HG03139 (cell line): ENCODE results near the gene SMTNL2.

Experiments
- ATAC-seq: cut with Tn5 transposase; IDR thresholded peaks from one replicate; pipeline ENCODE4 v1.9.1; 2021; ENCODE audit not compliant: unreplicated experiment

SMTNL2 gene

DNA sequence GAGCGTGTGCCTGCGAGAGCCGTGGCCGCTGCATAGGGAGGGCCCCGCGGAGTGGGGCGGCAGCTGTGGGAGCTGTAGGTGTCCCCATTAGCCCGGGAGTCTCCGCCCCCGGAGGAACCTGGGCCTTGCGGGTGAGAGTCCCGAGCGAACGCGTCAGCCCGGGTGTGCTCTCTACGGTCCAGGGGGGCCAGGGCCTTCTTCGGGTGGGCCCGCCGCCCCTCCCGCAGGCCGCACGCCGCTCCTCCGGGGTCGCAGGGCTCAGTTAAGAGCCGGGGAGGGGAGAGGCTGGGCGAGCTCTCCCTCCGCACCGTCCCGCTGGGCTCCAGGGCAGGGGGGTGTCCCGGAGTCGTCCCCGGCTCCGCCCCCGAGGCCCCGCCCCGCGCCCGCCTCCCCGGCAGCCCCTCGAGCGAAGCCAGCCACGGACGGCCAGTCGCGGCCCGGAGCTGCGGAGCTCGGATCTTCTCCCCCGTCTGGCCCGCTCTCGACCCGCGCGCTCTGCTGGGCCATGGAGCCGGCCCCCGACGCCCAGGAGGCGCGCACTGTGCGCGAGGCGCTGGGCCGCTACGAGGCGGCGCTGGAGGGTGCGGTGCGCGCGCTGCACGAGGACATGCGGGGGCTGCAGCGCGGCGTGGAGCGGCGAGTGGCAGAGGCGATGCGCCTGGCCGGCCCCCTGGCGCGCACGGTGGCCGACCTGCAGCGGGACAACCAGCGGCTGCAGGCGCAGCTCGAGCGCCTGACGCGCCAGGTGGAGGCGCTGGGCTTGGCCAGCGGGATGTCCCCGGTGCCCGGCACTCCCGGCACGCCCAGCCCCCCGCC is at the start of gene SMTNL2:
TSS of gene SMTNL2 (plus strand) at position 429 of the 816 bp plus-strand sequence. CDS start at position 506, 77 bp downstream.
- no peak for ATAC-seq

DNA sequence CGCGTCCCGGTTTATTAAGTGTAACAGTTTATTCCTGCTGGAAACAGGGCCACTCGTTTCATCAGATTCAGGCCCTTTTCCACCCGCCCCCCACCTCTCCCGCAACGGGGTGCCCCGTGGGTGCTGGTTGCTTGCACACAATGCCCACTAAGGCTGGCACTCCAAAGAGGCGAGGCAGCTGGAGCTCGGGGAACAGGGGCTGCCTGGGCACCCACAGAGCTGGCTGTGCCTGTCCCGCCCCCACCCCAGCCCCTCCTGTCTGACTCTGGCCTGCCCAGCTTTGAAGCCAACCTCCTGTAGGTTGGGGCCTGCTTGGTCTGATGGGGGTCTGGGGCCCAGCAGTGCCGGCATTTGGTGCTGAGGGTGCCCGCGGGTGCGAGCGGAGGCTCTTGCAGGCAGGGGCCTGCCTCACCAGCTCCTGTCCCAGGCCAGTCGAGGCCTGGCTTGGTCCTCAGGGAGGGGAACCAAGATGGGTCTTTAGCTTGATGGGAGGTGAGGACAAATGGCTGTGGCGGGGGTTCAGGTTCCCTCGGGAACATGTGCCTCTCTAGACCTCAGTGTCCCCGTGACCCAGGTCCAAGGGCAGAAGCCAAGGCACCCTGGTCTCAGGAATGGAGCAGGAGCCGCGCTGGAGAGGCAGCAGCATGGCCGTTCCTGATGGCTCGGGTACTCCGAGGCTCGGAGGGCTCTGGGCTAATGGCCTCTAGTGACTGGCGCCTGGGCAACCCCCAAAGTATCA is 49.2 kb upstream of the SMTNL2 start:
- no peak for ATAC-seq

DNA sequence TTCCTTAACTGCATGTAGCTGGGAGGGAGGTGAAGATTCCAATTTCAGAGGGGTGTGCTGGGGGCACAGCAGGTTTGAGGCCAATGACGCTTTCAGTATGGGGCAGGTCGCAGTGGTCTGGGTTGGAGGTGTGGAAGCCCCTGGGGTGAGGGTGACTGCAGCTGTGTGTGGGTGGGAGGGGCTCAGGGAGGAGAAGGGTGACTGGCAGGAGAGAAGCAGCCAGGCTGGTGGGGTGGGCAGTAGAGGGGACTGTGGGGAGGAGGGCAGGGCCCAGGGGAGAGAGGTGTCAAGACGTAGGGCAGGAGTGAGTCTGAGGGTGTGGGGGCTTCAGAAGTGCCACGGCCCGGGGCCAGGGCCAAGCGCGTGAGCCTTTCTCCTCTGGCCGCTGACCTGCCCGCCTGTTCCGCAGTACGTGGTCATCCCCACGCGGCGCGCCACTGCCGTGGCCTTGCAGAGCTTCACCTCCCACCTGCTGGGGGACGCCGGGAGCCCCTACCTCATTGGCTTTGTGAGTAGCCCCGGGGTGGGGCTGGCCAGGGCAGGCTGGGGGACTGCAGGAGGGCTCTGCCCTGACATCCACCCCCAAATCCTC is 48.6 kb upstream of the SMTNL2 start:
- ATAC-seq: no peak

DNA sequence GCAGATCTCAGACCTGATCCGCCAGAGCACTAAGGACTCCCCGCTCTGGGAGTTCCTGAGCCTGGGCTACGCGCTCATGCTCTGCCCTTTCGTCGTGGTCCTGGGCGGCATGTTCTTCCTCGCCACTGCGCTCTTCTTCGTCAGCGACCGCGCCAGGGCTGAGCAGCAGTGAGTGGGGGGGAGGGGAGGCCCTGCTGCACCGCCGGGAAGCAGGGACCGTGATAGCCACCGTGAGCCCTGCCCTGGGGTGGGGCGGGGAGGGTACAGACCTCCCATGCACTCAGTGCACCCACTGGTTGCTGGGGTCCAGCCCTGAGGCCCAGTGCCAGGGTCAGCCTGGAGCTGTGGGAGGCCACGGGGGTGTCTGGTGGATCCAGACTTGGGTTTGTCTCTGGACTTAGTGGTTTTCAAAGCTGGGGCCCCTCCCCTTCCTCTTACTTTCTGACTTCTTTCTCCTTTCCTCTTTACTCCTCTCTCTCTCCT is 48.0 kb upstream of the SMTNL2 start:
- no peak for ATAC-seq

DNA sequence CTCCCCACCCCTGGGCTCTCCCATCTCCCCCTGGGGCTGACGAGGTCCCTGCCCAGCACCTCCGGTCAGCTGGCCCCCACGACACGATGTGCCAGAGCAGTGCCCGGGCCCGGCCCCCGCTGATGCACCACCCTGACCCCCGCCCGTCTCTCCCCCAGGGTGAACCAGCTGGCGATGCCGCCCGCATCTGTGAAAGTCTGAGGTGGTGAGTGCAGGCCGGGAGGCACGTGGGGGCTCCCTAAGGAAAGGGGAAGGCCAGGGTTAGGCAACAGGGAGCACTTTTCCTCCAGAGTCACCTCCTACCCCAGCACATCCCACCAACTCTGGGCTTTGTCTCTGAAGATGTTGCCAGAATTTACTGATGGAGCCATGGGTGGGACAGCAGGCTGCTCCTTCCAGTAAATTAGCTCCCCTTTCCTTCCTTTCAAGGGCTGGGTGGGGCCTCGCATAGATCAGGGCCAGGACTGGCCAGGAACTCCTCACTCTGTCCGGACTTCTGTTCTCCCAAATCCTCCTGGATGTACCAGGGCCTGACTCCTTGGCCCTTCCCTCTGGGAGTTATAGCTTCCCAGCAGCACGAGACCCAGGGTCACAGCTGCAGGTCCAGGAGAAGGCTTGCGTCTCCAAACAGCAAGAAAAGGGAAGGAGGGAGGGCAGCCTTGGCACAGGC is 47.5 kb upstream of the SMTNL2 start:
- ATAC-seq: no peak

DNA sequence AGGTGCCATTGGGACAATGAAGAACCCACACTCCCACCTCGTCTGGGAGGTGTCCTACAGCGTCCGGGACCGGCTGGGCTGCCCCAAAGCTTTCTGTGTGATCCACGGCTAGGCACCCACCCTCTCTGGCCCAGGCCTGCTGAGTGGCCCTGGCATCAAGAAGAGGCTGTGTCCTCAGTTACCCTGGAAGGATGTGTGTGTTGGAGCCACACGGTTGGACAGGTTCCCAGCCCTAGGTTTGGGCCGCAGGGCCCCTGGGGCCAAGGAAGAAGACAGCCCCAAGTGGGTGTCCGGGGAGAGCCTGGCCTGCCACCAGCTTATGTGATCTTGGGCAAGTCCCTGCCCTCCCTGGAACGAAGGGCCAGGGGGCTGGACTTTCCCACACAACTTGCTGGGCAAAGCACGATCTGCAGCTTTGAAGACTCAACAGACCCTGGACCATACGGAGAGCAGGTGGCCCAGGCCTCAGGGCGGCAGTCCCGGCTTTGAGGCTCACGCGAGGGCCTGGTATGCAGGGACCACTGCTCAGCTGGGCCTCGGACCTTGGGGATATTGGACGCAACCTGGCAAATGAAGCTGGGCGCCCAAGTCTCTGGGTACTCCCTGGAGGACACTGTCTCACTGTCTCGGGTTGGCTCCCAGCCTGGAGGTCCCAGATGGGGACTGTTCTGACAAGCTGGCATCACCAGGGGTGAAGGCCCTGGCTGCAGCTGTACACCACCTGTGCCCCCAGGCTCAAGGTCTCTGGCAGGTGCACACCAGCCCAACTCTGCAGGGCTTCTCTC is 46.7 kb upstream of the SMTNL2 start:
- no peak for ATAC-seq

DNA sequence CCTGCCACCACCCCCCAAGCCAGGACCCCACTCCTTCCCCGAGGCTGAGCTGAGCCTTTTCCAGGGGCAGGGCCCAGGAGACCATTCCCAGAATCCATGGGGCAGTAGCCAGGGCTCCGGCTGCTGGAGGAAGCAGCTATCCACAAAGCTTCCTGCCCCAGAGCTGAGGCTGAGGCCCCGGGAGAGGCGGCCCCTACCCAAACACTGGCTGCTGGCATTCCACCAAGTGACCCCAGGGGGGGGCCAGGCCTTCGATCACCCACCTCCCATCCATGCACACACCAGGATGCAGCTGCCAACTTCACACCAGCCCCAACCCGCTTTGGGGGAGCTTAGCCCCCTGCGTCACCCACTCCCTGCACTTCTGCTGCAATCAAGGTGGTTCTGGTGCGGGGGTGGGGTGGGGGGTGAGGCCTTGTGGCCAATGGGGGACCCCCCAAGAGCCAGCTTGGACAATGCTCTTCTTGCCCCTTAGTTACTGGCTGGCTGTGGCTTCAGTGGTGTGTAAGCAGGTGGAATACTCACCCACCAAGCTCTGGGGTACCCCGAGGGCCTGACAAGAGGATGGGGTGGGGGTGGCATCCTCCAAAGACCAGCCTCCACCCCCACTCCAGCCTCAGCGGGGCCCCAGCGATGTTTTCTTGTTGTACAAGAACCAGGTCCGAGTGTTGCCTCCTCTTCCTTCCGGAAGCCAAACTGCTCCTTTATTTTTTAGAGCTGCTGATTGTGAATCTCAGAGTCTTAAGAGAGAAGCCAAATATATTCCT is 45.9 kb upstream of the SMTNL2 start:
- no peak for ATAC-seq

DNA sequence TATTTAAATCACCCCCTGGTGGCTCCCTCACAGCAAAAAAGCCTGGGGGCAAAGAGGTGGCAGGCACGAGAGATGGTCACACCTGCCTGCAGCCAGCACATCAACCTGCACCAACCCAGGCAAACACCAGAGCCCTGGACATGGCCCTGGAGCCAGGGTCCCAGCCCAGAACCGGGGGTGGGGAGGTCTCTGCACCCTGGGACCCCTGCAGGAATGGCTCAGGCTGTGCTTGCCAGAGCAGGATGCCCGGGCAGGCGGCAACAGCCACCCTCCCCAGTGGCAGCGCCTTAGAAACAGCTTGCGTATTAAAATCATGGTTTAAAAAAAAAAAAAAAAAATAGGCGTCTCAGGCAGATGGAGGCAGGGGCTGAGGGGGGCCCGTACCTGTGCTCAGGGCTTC is 45.3 kb upstream of the SMTNL2 start:
- ATAC-seq: no peak

DNA sequence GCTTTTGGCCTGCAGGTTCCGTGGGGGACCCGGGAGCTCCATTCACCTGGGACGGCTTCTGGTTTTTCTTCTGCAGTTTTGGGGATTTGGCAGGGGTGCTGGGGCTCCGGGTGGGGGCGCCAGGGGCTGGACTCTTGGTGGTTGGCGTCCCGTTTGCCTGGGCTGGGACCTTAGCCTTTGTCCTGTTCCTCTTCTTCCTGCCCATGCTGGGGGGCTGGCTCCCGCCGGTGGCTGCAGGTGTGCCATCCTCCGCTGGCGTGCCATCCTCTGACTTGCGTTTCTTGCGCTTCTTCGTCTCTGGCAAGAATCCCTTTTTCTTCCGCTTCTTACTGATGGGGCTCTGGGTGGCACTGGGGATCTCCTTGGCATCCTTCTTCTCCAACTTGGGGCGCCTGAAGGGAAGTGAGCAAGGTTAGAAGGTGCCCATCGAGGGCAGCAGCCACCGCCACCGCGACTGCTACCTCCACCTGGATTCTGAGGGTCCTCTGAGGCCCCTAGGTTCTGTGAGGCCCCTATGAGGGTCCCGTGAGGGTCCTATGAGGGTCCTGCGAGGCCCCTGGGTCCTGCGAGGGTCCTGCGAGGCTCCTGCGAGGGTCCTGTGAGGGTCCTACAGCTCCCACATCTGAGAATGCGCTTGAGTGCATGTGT is 44.6 kb upstream of the SMTNL2 start:
- no peak for ATAC-seq

DNA sequence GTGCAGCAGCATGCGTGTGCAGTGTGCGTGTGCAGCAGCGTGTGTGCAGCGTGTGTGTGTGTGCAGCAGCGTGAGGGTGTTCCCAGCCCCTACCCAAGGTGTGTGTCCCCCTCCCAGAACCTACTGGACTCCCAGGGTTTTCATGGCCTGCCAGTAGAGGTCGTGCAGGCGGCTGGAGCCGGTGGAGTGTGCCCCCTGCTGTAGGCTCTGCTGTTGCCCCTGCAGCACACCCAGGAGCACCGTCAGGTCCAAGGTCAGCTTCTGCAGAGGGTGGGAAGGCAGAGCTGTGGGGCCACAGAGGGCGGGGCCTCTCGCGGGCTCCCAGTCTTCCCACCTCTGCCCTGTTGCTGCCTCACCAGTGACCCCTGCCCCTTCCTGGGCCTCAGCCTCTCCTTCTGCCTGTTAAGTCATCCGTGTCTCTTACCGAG is 44.1 kb upstream of the SMTNL2 start:
- ATAC-seq: no peak

DNA sequence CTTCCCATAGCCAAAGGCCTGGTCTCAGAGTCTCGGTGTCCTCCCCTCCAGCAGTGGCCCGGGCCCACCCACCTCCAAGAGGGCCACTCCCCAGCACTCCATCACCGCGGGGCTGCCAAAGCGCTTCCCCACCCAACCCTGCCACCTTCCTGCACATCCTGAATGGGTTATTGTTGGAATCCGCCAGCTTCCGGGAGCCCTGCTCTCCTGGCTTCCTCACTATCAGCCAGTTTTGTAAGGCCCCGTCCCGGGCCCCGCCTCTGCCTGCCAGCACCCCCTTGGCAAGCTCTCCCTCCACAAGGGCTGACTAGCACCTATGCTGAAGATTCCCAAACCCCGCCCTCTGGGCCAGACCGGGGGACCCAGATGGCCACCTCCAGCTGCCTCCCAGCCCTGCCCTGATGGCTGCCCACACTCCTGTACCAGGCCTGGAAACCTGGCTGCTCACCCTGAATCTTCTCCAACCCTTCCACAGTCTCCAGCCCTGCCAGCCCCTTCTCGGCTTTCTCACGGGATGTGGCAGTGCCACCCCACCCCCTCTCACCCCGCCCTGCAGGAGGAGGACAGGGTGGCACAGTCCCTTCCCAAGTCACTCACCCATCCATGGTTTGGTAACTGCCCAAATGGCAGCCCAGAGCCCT is 43.5 kb upstream of the SMTNL2 start:
- no peak for ATAC-seq

DNA sequence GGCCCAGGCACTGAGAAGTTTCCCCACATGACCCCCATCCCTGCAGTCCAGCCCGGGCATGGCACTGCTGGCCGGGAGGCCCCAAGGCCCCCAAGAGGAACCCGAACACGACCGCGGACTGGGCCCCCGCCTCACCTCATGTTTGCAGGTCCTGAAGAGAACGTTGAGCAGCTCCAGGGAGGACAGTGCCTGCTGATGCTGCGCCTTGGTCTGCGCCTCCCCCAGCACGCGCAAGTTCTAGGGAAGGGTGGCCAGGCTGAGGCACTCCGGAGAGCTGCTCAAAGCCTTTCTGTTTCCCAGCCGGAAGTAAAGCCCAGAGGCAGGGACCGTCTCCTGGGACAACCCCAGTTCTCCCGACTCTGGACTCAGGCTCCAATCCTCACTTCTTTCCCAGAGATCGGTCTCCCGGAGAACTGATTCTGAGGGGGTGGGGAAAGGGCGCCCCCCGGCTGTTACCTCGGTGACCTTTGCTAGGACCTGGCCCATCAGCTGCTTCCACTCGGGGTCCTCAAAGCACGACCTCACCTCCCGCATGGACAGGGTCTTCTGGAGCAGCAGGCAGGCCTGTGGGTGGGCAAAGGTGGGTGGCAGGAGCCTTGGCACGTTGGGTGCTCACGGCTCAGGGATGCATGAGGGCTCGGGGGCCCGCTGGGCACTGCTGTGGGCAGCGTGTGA is 42.9 kb upstream of the SMTNL2 start:
- ATAC-seq: no peak

DNA sequence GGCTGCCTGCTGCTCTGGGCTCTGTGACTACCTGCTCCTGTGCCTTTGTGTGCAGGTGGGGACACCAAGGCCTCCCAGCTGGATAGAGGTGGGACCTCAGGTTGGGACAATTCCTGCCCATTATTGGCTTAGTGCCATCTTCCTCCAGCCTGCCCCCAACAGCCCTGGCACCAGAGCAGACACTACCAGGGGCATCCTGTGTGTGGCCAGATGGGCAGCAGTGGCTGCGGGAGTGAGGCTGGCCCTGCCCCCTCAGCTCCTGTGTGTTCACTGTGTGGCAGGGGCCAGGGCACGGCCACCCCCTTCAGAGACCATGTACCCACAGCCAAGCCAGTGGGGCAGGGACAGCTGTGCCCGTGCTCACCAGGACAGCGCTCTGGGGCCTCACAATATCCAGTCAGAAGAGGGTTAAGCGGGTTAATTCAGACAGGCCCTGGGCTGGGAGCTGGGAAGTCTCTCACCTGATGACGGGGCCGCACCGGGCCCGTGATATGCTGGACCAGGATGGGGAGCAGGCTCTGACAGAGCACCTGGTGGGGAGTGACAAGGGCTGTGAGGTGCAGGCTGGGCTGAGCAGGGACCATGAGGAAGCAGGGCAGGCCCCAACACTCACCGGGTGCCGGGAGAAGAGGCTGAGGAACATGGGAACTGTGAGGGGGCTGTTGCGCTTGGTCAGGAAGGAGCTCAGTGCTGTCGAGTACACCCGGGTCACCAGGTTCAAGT is 42.2 kb upstream of the SMTNL2 start:
- no peak for ATAC-seq

DNA sequence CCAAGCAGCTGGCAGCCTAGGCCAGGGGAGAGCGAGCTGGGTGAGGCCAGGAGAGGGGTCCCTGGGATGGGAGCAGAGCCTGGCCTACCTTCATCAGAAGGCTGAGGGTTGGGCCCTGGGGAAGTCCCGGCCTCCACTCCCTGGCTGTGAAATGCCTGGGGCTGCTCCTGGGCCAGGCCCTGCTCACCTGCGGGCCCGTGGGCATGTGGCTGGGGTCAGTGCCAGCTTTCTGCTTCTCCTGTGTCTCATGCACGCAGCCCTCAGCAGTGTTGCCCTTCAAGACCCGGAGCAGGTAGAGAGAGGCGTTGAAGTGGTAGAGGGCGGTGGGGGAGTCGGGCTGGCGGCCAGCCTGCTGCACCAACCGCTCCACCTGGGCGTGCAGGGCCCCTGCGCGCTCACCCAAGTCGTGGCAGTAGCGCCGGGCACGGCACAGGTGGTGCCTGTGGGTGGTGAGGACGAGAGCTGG is 41.6 kb upstream of the SMTNL2 start:
- no peak for ATAC-seq

DNA sequence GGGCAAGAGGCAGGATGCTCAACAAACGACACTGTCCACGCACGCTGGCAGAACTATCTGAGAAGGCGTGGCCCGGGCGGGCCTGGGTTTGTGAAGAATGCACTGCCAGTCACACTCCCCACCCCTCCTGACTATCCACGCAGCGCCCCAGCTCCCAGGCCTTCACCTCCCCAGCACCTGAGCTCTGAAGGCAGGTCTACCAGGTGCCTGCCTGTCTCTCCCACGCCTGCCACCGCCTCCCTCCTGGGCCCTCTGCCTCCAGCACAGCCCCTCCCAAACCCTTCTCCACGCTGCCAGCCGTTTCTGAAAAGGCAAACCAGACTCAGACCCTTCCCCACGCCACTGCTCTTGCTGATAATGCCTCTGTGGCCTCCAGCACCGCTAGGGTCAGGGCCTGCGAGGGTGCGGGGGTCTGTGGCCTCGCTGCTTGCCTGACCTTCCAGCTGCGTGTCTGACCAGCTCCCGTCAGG is 40.7 kb upstream of the SMTNL2 start:
- no peak for ATAC-seq

DNA sequence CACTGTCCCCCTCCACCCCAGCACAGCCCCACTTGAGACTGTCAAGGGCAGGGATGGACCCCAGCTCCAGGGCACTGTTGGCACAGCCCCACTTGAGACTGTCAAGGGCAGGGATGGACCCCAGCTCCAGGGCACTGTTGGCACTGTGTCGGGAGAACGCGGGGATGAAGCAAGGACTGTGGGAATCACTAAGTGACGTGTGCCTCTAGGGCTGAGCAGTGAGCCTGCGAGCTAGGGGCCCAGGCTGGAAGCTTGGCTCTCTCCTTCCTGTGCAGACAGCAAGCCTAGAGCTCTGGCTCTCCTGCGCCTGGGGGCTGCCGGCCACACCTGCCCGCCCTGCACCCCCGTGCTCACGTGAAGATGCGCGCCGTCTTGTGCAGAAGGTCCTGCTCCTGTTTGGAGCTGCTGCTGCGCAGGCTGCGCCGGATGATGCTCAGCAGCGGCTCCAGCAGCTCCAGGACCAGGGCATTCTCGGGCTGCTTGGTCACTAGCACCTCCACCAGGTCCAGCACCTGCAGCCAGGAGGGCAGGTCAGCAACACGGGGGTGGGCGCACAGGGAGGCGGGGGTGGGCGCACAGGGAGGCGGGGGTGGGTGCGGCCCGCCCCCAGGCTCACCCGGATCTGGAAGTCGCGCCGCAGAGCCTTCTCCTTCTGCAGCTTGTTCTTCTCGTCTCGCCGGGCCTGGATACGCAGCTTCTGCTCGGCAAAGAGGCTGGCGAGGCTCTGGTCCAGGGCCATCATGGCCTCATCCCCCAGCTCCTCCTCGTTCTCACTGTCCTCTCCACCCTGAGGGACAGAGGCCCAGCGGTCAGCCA is 40.0 kb upstream of the SMTNL2 start:
- no peak for ATAC-seq

DNA sequence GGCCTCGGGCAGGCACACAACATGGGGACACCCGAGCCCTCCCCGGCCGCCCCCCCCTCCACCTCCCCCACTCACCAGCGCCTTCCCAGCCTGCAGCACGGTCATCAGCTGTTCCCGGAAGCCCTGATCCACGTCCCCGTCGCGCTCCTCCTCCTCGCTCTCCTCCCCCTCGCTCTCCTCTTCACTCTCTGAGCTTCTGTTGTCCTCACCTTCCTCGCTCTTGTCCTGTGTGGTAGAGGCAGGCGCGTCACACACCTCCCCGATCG is 39.4 kb upstream of the SMTNL2 start:
- no peak for ATAC-seq
